ENCODE results near the gene DNAJC15.

Gene DNAJC15

GRCh38 chr13:43057653-43058317 is 34.4 kb downstream of the DNAJC15 start (continued):
- no peak for TF ChIP-seq ZNF645 (tag by site-specific recombination; IDR thresholded peaks at IDR 0.05)
- TF ChIP-seq KLF8 (tag by site-specific recombination; IDR thresholded peaks at IDR 0.05), result no peak
- no peak for TF ChIP-seq ZNF280D (tag by site-specific recombination; IDR thresholded peaks at IDR 0.05)
- TF ChIP-seq ZNF610 (tag by site-specific recombination; IDR thresholded peaks at IDR 0.05; ENCODE audit: borderline replicate concordance), result 0 out of 2 replicates have a peak, but pooled peaks have one; percentile 9
- TF ChIP-seq ZNF664 (tag by site-specific recombination; IDR thresholded peaks at IDR 0.05), result no peak
- TF ChIP-seq ZNF530 (tag by site-specific recombination; IDR thresholded peaks at IDR 0.05; ENCODE audit: low read depth), result no peak
- no peak for TF ChIP-seq ZNF704 (tag by site-specific recombination; IDR thresholded peaks at IDR 0.05)
- TF ChIP-seq ZNF426 (tag by site-specific recombination; IDR thresholded peaks at IDR 0.05), result no peak
- TF ChIP-seq ZNF157 (tag by site-specific recombination; IDR thresholded peaks at IDR 0.05), result no peak
- TF ChIP-seq ZBTB6 (tag by site-specific recombination; IDR thresholded peaks at IDR 0.05), result no peak
- TF ChIP-seq FEZF1 (tag by site-specific recombination; IDR thresholded peaks at IDR 0.05), result peak; percentile 93
- no peak for TF ChIP-seq ZNF600 (tag by site-specific recombination; IDR thresholded peaks at IDR 0.05)
- no peak for TF ChIP-seq ZNF768 (tag by site-specific recombination; IDR thresholded peaks at IDR 0.05)
- no peak for TF ChIP-seq ZBTB7A (tag by site-specific recombination; IDR thresholded peaks at IDR 0.05; ENCODE audit: low read depth)
- no peak for TF ChIP-seq SP2 (tag by site-specific recombination; IDR thresholded peaks at IDR 0.05)
- no peak for TF ChIP-seq ZNF707 (tag by site-specific recombination; IDR thresholded peaks at IDR 0.05)
- TF ChIP-seq ZNF148 (tag by site-specific recombination; IDR thresholded peaks at IDR 0.05; ENCODE audit: borderline replicate concordance), result no peak
- no peak for TF ChIP-seq ZNF433 (tag by site-specific recombination; IDR thresholded peaks at IDR 0.05; ENCODE audit: low read depth)
- TF ChIP-seq ZNF341 (tag by site-specific recombination; IDR thresholded peaks at IDR 0.05; ENCODE audit: low read depth), result peak; percentile 72
- TF ChIP-seq ZNF510 (tag by site-specific recombination; IDR thresholded peaks at IDR 0.05; ENCODE audit: insufficient replicate concordance), result no peak
- no peak for TF ChIP-seq ZNF596 (tag by site-specific recombination; IDR thresholded peaks at IDR 0.05)
- no peak for TF ChIP-seq ZNF10 (tag by site-specific recombination; IDR thresholded peaks at IDR 0.05)
- TF ChIP-seq ZNF776 (tag by site-specific recombination; IDR thresholded peaks at IDR 0.05; ENCODE audit: borderline replicate concordance), result no peak
- no peak for TF ChIP-seq ELK4 (IDR thresholded peaks at IDR 0.05; ENCODE audit: borderline replicate concordance, low read depth, low read length)
- no peak for TF ChIP-seq PRDM1 (tag by site-specific recombination; IDR thresholded peaks at IDR 0.05)
- no peak for TF ChIP-seq ZBTB10 (tag by site-specific recombination; IDR thresholded peaks at IDR 0.05)
- TF ChIP-seq ZNF843 (tag by site-specific recombination; IDR thresholded peaks at IDR 0.05), result no peak

Data from HEK293 (cell line).